Pancreas (tissue), 10 donors: ENCODE data around the gene SMOC2. TPM values are rescaled to one million over a fixed set of nuclear protein-coding genes. Genes with fewer than 3 reads are reported as not detected.

Experiments
- ATAC-seq, 4 donors: fragments of 200-7000 bp; cut with Tn5 transposase; one replicate each; pipeline versions ENCODE4 v1.8.0 to v1.9.1; 2020; ENCODE audit warnings: mild to moderate bottlenecking in 4 of 4, moderate library complexity in 4 of 4
- DNase-seq, 6 donors: peaks; one replicate each; pipeline ENCODE4 v3.0.0-alpha.2; 2020
- FAIRE-seq: peaks from 2 replicates; lab custom pipeline; 2012; peaks lifted over from hg19 to GRCh38; lab: Jason Lieb, UNC
- H3K27ac ChIP-seq, 4 donors: fragments of 200-600 bp; sonication (generic); 1 replicate in 3 of 4; 2 replicates in 1 of 4; pipeline versions ENCODE4 v1.5.0 to v1.8.0; 2020
- H3K27me3 ChIP-seq, 4 donors: fragments of 200-600 bp; one replicate each; pipeline ENCODE4 v1.8.0; 2021
- H3K36me3 ChIP-seq, 3 donors: fragments of 200-600 bp; sonication (generic) in 1 of 3; one replicate each; pipeline versions ENCODE4 v1.5.0 to v1.8.0; 2020 to 2021
- H3K4me1 ChIP-seq, 3 donors: fragments of 200-600 bp; one replicate each; pipeline ENCODE4 v1.8.0; 2021
- H3K4me3 ChIP-seq, 4 donors: fragments of 200-600 bp; sonication (generic) in 2 of 4; one replicate each; pipeline versions ENCODE4 v1.5.0 to v1.8.0; 2020 to 2021
- H3K9me3 ChIP-seq, 4 donors: fragments of 200-600 bp; one replicate each; pipeline ENCODE4 v1.8.0; 2021
- CTCF ChIP-seq, 4 donors: fragments of 200-600 bp; sonication (generic) in 3 of 4; IDR thresholded peaks; one replicate each; pipeline versions ENCODE4 v1.5.0 to v1.8.0; 2021; ENCODE audit warnings: antibody characterized with exemption in 4 of 4
- WGBS, 2 donors: extraction: QIAGEN DNeasy Blood & Tissue Kit; methylation state at CpG; one replicate each; pipeline ENCODE4 v1.1.7; 2013; 5-methylcytosine and 5-hydroxymethylcytosine counted together
- intact Hi-C, 3 donors: fragments of 100-400 bp; cut with DNase I; formaldehyde crosslinking; loops; one replicate each; pipeline versions ENCODE4 v1.11.1 to v1.14.2; 2022
- polyA plus RNA-seq, 2 donors: library from polyadenylated mRNA; stranded (reverse); fragments of 200-250 nt; gene quantifications; one replicate each; pipeline ENCODE4 v1.2.3, GENCODE V29; 2013
- total RNA-seq, 6 donors: library from RNA; stranded (reverse); fragmentation: NEBNext Ultra II Directional in 4 of 6; extraction: Animal tissue kit (Norgen Biotek cat#: 25700) in 4 of 6; gene quantifications; one replicate each; pipeline versions ENCODE4 v1.2.1 to v1.2.4, GENCODE V29; 2021 to 2023
- donor health status: healthy with polysubstance abuse.
- donor health status: DM: no; HTN: no; CAD: no; lungs with moderate emphysema.
- donor health status: DM: no; HTN: no; CAD: no.
- donor health status: control.
- donor health status: control.
- donor health status: Bipolar disorder and iron deficiency.
- donor health status: DM: yes; HTN: yes; CAD: no.
- donor health status: DM: no; HTN: no; CAD: no.
- donor health status: DM: no; HTN: no; CAD: no.
- donor health status: DM: yes; HTN: yes; CAD: no.

The SMOC2 gene
- total and polyA plus RNA-seq, 8 donors = 2.5 to 18.4 (median 6.5) TPM

DNA sequence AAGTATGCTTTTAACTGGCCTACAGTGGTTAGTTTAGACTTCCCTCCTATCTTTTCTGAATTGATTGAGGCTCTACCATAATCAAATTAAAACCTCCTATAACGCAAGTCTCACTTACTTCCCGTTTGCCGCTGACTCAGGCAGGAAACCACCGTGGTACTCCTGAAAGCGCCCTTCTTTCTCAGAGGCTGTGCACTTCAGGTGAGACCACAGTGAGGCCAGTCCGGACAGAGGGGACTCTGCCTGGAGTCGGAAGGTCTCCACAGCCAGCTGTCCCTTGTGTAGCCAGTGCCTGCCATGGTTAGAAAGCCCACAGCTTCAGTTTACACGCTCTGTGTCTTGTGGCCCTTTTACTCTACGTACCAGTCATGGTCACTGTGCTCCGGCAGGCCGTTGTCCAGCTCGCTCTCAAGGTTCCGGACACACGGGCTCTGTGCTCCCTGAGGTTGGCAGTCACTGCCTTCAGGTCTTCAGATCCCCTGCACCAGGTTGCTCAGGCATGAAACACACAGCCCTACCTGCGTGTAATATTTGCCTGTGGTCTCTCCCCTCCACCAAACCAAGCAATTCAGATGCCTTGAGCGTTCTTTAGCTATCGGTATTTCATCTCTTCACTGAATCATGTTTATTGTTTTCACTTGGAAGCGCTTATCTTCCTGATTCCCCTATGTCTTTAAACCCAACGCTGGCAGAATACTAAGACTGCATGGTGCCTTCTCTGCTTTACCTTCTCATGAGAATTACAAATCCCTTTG, 178.8 kb downstream of the SMOC2 start:
- WGBS, 2 donors = 72 to 81% methylated on average over 19 of the region's 19 CpGs
- no peak for FAIRE-seq
- no peak for TF ChIP-seq CTCF (IDR thresholded peaks at IDR 0.05)
- no peak for ATAC-seq
- Histone ChIP-seq H3K27ac (no peak overlapping the region), H3K36me3 (no peaks in the 10 kb centered on the region), H3K4me1 (no peaks in the 10 kb centered on the region), H3K4me3 (no peak overlapping the region), H3K9me3 (no peaks in the 10 kb centered on the region), H3K27me3 (no peaks in the 10 kb centered on the region)
- intact Hi-C loops = no loop called here
- no peak for DNase-seq

- no peak overlapping the region for H3K27ac ChIP-seq
- DNase-seq = no peak
- WGBS, 2 donors = 67 to 78% methylated on average over 6 of the region's 6 CpGs
- TF ChIP-seq CTCF (IDR thresholded peaks at IDR 0.05) = no peak
- intact Hi-C loops = no loop called here
- H3K4me1 ChIP-seq = no peaks in the 10 kb centered on the region
- no peak for FAIRE-seq
- no peaks in the 10 kb centered on the region for H3K9me3 ChIP-seq
- no peaks in the 10 kb centered on the region for H3K36me3 ChIP-seq
- no peak overlapping the region for H3K4me3 ChIP-seq
- H3K27me3 ChIP-seq = no peaks in the 10 kb centered on the region
- no peak for ATAC-seq
These were observed 179.6 kb downstream of the SMOC2 start for GRCh38 chr6:168620578-168620977.

DNA sequence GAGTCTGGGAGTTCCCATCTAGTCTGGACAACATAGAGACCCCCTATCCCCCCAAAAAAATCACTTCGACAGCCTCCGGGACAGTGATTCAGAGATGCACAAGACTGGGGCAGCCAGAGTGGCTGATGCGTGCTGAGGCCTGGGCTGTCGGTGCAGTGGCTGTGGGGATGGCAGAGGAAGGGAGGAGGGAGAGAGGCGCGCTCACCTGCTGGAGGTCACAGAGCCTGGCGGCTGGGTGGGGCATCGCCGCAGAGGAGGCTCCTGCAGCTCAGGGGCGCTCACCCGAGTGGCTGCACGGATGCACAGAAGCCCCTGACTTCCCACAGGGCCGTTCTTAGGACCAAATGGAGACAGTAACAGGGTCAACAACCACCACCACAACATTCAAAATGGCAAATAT, 182.8 kb downstream of the SMOC2 start:
- no peaks in the 10 kb centered on the region for H3K36me3 ChIP-seq
- no peak for TF ChIP-seq CTCF (IDR thresholded peaks at IDR 0.05)
- H3K4me3 ChIP-seq = no peak overlapping the region
- no peaks in the 10 kb centered on the region for H3K9me3 ChIP-seq
- ATAC-seq = no peak
- FAIRE-seq = no peak
- intact Hi-C loops = no loop called here
- no peak overlapping the region for H3K27ac ChIP-seq
- peak in 1 of 6 donors; percentile 44 for DNase-seq
- no peaks in the 10 kb centered on the region for H3K27me3 ChIP-seq
- 70 to 73% methylated on average over 13 of the region's 13 CpGs for WGBS, 2 donors
- no peaks in the 10 kb centered on the region for H3K4me1 ChIP-seq

DNA sequence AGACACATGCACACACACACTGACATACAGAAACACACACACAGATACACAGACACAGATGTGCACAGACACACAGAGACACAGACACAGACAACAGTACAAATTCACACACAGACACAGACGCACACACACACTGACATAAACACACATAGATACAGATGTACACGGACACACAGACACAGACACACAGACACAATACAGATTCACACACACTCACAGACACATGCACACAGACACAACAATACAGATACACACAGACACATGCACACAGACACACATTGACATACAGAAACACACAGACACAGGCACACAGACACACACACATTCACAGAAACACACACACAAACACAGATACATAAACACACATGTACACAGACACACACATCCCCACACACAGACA, 183.6 kb downstream of the SMOC2 start:
- ATAC-seq (no peak), DNase-seq (no peak), FAIRE-seq (no peak)
- no peaks in the 10 kb centered on the region for H3K27me3 ChIP-seq
- no peaks in the 10 kb centered on the region for H3K4me1 ChIP-seq
- no peaks in the 10 kb centered on the region for H3K36me3 ChIP-seq
- H3K9me3 ChIP-seq = no peaks in the 10 kb centered on the region
- H3K4me3 ChIP-seq = no peak overlapping the region
- TF ChIP-seq CTCF (IDR thresholded peaks at IDR 0.05) = no peak
- 79 to 86% methylated on average over 2 of the region's 2 CpGs for WGBS, 2 donors
- no peak overlapping the region for H3K27ac ChIP-seq
- intact Hi-C loops = no loop called here

DNA sequence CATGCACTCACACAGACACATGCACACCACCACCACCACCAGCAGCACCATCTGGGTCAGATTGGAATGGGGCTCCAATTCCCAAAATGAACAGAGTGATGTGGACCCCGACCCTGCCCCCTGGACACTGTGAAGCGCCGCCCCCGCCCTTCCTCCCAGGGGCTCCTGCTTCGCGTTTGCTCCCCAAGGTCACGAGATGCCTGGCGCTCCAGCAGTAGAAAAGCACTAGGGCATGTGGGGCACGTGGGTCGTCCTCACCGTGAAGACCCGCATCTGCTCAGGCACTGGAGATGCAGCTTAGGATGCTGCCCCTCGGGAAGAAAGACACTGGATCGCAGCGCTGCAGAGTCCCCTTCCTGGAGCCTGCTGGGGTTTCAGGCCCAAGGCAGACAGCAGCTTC, 184.0 kb downstream of the SMOC2 start:
- Histone ChIP-seq H3K27ac (no peak overlapping the region), H3K4me1 (no peaks in the 10 kb centered on the region), H3K9me3 (no peaks in the 10 kb centered on the region), H3K36me3 (no peaks in the 10 kb centered on the region), H3K4me3 (no peak overlapping the region), H3K27me3 (no peaks in the 10 kb centered on the region)
- peak in 1 of 6 donors; percentile 35 for DNase-seq
- intact Hi-C loops = no loop called here
- no peak for ATAC-seq
- no peak for FAIRE-seq
- WGBS, 2 donors = 85 to 90% methylated on average over 15 of the region's 15 CpGs
- TF ChIP-seq CTCF (IDR thresholded peaks at IDR 0.05) = no peak
